Hepatocyte (in vitro differentiated cells): Measurements from ENCODE around the gene SORBS2. TPM values are rescaled to one million over a fixed set of nuclear protein-coding genes. Genes with fewer than 3 reads are reported as not detected.

ENCODE experiments used
- DNase-seq: peaks from one replicate; pipeline ENCODE4 v3.0.0-alpha.2; 2016; ENCODE audit warnings: low spot score
- H2AFZ ChIP-seq: fragments of 200-600 bp; sonication (generic); 2 replicates; pipeline ENCODE4 v1.6.0; 2016; ENCODE audit warnings: antibody characterized with exemption, mild to moderate bottlenecking
- H3K27ac ChIP-seq: fragments of 200-600 bp; sonication (generic); 2 replicates; pipeline ENCODE4 v1.5.1; 2016; ENCODE audit warnings: mild to moderate bottlenecking
- H3K27me3 ChIP-seq: fragments of 200-600 bp; sonication (generic); 2 replicates; pipeline ENCODE4 v1.6.1; 2016
- H3K36me3 ChIP-seq: fragments of 200-600 bp; sonication (generic); replicated peaks from 2 replicates; pipeline ENCODE4 v1.5.1; 2016; ENCODE audit warnings: low read depth; ENCODE audit not compliant: insufficient read depth
- H3K4me1 ChIP-seq: fragments of 200-600 bp; sonication (generic); 2 replicates; pipeline ENCODE4 v1.5.1; 2016; ENCODE audit warnings: mild to moderate bottlenecking, moderate library complexity; ENCODE audit not compliant: insufficient read depth
- H3K4me2 ChIP-seq: fragments of 200-600 bp; sonication (generic); 2 replicates; pipeline ENCODE4 v1.6.0; 2016
- H3K4me3 ChIP-seq: fragments of 200-600 bp; sonication (generic); 2 replicates; pipeline ENCODE4 v1.5.1; 2016; ENCODE audit warnings: mild to moderate bottlenecking
- H3K79me2 ChIP-seq: fragments of 200-600 bp; sonication (generic); 2 replicates; pipeline ENCODE4 v1.6.0; 2017; ENCODE audit warnings: mild to moderate bottlenecking
- H3K9me2 ChIP-seq: fragments of 200-600 bp; sonication (generic); replicated peaks from 2 replicates; pipeline ENCODE4 v1.6.0; 2017; ENCODE audit warnings: mild to moderate bottlenecking; ENCODE audit not compliant: insufficient read depth
- H3K9me3 ChIP-seq: fragments of 200-600 bp; sonication (generic); 2 replicates; pipeline ENCODE4 v1.5.1; 2016; ENCODE audit warnings: low read depth, mild to moderate bottlenecking
- H4K20me1 ChIP-seq: fragments of 200-600 bp; sonication (generic); 2 replicates; pipeline ENCODE4 v1.6.0; 2016; ENCODE audit warnings: mild to moderate bottlenecking; ENCODE audit not compliant: insufficient read depth, poor library complexity, severe bottlenecking
- EZH2 ChIP-seq: fragments of 200-600 bp; sonication (generic); IDR thresholded peaks from 2 replicates; pipeline ENCODE4 v1.6.1; 2016; ENCODE audit warnings: antibody characterized with exemption, mild to moderate bottlenecking, borderline replicate concordance
- EZH2phosphoT487 ChIP-seq: fragments of 200-600 bp; sonication (generic); IDR thresholded peaks from one replicate; pipeline ENCODE4 v1.6.1; 2018; ENCODE audit warnings: antibody characterized with exemption, mild to moderate bottlenecking, low read depth, moderate library complexity; ENCODE audit not compliant: unreplicated experiment, severe bottlenecking
- WGBS: methylation state at CpG from one replicate; pipeline ENCODE4 v1.1.6; 2016; ENCODE audit warnings: low lambda C conversion rate; ENCODE audit errors: missing lambda C conversion rate; 5-methylcytosine and 5-hydroxymethylcytosine counted together
- polyA plus RNA-seq: library from polyadenylated mRNA; unstranded; fragments of >200 nt; fragmentation: Nextera tagmentation; extraction: Ambion mirVana; gene quantifications from 2 replicates; pipeline ENCODE4 v1.2.1, GENCODE V29; 2016
- total RNA-seq: library from RNA; depleted of rRNA; stranded (reverse); fragments of >200 nt; gene quantifications from 2 replicates; pipeline ENCODE4 v1.2.3, GENCODE V29; 2014
- TF ChIP-seq, protein P1 (sequence below): fragments of 200-600 bp; sonication (generic); IDR thresholded peaks from 2 replicates; pipeline ENCODE4 v1.5.1; 2016; ENCODE audit warnings: antibody characterized with exemption, mild to moderate bottlenecking; ENCODE audit not compliant: poor library complexity

Gene SORBS2
- total and polyA plus RNA-seq, 2 experiments from 2014 or later = 43.4 to 52.1 TPM

DNA sequence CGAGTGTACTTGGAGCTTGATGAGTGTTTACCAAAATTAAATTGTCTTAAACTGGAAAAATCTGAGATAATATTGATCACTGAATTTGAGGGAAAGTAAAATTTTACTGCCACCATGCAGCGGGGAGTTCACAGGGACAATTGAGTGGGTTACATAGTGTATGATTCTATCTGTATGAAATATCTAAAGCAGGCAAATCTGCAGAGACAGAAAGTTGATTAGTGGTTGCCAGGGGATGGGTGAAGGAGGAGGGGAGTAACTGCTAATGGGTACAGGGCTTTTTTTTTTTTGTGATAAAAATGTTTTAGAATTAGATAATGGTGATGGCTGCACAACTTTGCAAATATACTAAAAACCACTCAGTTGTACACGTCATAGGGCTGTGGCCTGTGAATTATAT, 241.3 kb downstream of the SORBS2 start:
- Histone ChIP-seq H3K27me3 (no peaks in the 10 kb centered on the region), H4K20me1 (no peaks in the 10 kb centered on the region), H3K36me3 (no peaks in the 10 kb centered on the region), H3K27ac (no peak overlapping the region), H2AFZ (no peak overlapping the region), H3K79me2 (no peaks in the 10 kb centered on the region), H3K4me2 (no peak overlapping the region), H3K9me3 (no peaks in the 10 kb centered on the region), H3K4me1 (peaks cover 23% of the 10 kb centered on the region), H3K4me3 (no peak overlapping the region), H3K9me2 (no peaks in the 10 kb centered on the region)
- TF ChIP-seq, protein P1, sequence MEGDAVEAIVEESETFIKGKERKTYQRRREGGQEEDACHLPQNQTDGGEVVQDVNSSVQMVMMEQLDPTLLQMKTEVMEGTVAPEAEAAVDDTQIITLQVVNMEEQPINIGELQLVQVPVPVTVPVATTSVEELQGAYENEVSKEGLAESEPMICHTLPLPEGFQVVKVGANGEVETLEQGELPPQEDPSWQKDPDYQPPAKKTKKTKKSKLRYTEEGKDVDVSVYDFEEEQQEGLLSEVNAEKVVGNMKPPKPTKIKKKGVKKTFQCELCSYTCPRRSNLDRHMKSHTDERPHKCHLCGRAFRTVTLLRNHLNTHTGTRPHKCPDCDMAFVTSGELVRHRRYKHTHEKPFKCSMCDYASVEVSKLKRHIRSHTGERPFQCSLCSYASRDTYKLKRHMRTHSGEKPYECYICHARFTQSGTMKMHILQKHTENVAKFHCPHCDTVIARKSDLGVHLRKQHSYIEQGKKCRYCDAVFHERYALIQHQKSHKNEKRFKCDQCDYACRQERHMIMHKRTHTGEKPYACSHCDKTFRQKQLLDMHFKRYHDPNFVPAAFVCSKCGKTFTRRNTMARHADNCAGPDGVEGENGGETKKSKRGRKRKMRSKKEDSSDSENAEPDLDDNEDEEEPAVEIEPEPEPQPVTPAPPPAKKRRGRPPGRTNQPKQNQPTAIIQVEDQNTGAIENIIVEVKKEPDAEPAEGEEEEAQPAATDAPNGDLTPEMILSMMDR = no peak
- TF ChIP-seq EZH2phosphoT487 (no peak), EZH2 (no peak)
- DNase-seq = no peak
- WGBS = 89% methylated on average over 3 of the region's 3 CpGs

DNA sequence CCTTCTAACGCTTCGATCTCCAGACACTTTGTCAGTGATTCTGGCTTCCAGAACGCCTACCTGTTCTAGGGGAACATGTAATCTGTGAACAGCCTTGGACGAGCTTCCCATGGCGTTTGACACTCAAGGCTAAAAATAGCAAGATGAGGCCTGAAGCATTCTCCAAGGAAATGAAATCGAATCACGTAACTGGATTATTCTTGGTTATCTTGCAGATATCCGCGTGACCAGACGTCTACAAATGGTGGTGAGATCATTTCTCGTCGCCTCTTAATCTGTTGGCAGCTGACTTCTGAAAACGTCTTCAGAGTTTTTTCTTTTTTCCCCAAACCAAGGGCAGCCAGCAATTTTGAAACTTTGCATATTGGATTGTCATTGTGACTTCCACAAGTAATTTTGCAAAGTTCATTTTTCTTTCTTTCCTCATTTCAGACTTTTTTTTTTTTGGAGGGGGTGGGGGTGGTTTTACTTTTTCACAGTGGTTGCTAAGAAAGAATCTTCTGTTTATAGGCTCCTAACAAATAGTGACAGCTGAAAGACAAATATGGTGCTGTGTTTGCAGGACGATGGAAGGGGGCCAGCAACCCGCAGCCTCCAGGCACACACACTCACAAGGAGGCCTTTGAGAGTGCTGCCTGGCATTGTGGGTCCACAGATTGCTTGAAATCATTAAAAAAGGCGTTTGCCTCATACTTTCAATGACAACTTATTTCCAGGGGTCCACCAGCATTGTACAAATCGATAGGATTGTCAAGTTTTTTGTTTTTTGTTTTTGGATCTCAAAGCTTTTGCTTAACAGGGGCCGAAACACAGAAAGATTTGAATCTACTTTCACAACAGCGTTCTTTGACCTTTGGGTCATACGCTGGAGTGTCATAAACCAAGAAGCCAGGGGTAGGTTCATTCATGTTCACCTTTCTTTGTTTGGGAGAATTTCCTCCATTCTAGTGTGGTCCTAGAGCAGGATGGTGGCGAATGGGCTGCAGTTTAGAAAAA, 244.3 kb downstream of the SORBS2 start:
- Histone ChIP-seq H4K20me1 (no peaks in the 10 kb centered on the region), H3K9me3 (no peaks in the 10 kb centered on the region), H2AFZ (peak overlapping the region; percentile 11), H3K36me3 (no peaks in the 10 kb centered on the region), H3K4me3 (no peak overlapping the region), H3K4me1 (peaks cover 23% of the 10 kb centered on the region), H3K4me2 (peak overlapping the region; percentile 17), H3K27ac (peak overlapping the region; percentile 93), H3K79me2 (no peaks in the 10 kb centered on the region), H3K9me2 (no peaks in the 10 kb centered on the region), H3K27me3 (no peaks in the 10 kb centered on the region)
- DNase-seq = peak; percentile 59
- 68% methylated on average over 21 of the region's 21 CpGs for WGBS
- TF ChIP-seq EZH2phosphoT487 = no peak
- TF ChIP-seq, protein P1 = no peak
- no peak for TF ChIP-seq EZH2

DNA sequence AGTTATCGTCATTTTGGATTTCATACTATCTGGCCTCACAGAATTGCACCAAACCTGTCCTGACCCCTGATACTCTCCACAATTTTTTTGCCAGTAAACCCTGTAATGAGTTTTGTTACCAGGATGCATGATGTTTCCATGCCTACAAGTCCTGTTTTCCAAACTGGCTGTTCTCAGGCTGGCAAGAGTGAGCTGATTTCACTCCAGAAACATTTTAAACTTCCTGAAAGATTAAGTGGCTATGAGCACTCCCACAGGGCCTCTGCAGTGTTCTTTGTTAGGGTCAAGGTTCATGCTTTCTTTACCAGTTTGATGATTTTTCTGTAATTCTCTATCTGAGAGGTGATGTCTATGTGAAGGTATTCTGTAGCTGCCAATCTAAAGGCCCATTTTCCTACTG, 245.0 kb downstream of the SORBS2 start:
- DNase-seq = peak; percentile 65
- Histone ChIP-seq H2AFZ (peak overlapping the region; percentile 11), H3K27me3 (no peaks in the 10 kb centered on the region), H3K4me1 (peaks cover 23% of the 10 kb centered on the region), H3K36me3 (no peaks in the 10 kb centered on the region), H3K4me3 (no peak overlapping the region), H3K27ac (peak overlapping the region; percentile 93), H3K9me2 (no peaks in the 10 kb centered on the region), H3K4me2 (peak overlapping the region; percentile 20), H3K79me2 (no peaks in the 10 kb centered on the region), H4K20me1 (no peaks in the 10 kb centered on the region), H3K9me3 (no peaks in the 10 kb centered on the region)
- WGBS = 75% methylated on average over 1 of the region's 1 CpG
- no peak for TF ChIP-seq EZH2
- no peak for TF ChIP-seq EZH2phosphoT487
- TF ChIP-seq, protein P1 = no peak
